Measurements from ENCODE around the gene PLCB2. TPM values are rescaled to one million over a fixed set of nuclear protein-coding genes. Genes with fewer than 3 reads are reported as not detected.
A peak's percentile ranks its signal among the peaks of the same experiment; 100 is the strongest.

Gene PLCB2
- total and polyA plus RNA-seq, 8 donors: 3.5 to 12.5 (median 5.5) TPM

GRCh38 chr15:40348474-40348870 is 40.7 kb upstream of the PLCB2 start:
- Histone ChIP-seq H3K27ac (peak overlapping the region; percentile 29 to 74 (median 55)), H3K9me3 (no peaks in the 10 kb centered on the region), H3K4me1 (peaks cover 13 to 46% (median 44%) of the 10 kb centered on the region in 4 donors), H3K27me3 (no peaks in the 10 kb centered on the region), H3K4me3 (no peak overlapping the region), H3K36me3 (no peaks in the 10 kb centered on the region)
- WGBS, 5 donors: 73 to 76% (median 74%) methylated on average over 5 of the region's 5 CpGs
- DNase-seq: no peak
- intact Hi-C loops (cut with DNase I; ENCODE audit: low total_unique reads): no loop called here
- TF ChIP-seq CTCF (IDR thresholded peaks at IDR 0.05) (no peak), POLR2A (IDR thresholded peaks at IDR 0.05) (no peak), POLR2AphosphoS5 (IDR thresholded peaks at IDR 0.05) (no peak), EP300 (IDR thresholded peaks at IDR 0.05) (no peak)

- H3K27ac ChIP-seq: peak overlapping the region; percentile 28 to 74 (median 70)
- H3K4me1 ChIP-seq: peaks cover 19 to 51% (median 48%) of the 10 kb centered on the region in 4 donors
- intact Hi-C loops (cut with DNase I; ENCODE audit: low total_unique reads): no loop called here
- H3K9me3 ChIP-seq: no peaks in the 10 kb centered on the region
- peak; percentile 59 to 88 for DNase-seq
- no peaks in the 10 kb centered on the region for H3K36me3 ChIP-seq
- 79 to 91% (median 86%) methylated on average over 7 to 11 of the region's 11 CpGs for WGBS, 5 donors
- no peak for TF ChIP-seq POLR2A (IDR thresholded peaks at IDR 0.05)
- peak in 1 of 3 donors; percentile 31 for TF ChIP-seq POLR2AphosphoS5 (IDR thresholded peaks at IDR 0.05)
- no peak overlapping the region for H3K4me3 ChIP-seq
- no peaks in the 10 kb centered on the region for H3K27me3 ChIP-seq
Measured at GRCh38 chr15:40347559-40348473, 40.1 kb upstream of the PLCB2 start.

- no peak for DNase-seq
- Histone ChIP-seq H3K4me3 (no peak overlapping the region), H3K27me3 (no peaks in the 10 kb centered on the region), H3K27ac (peak overlapping the region; percentile 37 to 74 (median 71)), H3K4me1 (peaks cover 20 to 59% (median 55%) of the 10 kb centered on the region in 4 donors), H3K36me3 (no peaks in the 10 kb centered on the region), H3K9me3 (no peaks in the 10 kb centered on the region)
- intact Hi-C loops (cut with DNase I; ENCODE audit: low total_unique reads): no loop called here
- WGBS, 5 donors: 77 to 87% (median 83%) methylated on average over 15 of the region's 15 CpGs
- TF ChIP-seq CTCF (IDR thresholded peaks at IDR 0.05) (no peak), EP300 (IDR thresholded peaks at IDR 0.05) (no peak), POLR2A (IDR thresholded peaks at IDR 0.05) (no peak), POLR2AphosphoS5 (IDR thresholded peaks at IDR 0.05) (no peak)
Measured at GRCh38 chr15:40346579-40347558, 39.1 kb upstream of the PLCB2 start.

GRCh38 chr15:40345867-40346578 is 38.3 kb upstream of the PLCB2 start:
- no peaks in the 10 kb centered on the region for H3K9me3 ChIP-seq
- H3K27ac ChIP-seq: peak overlapping the region; percentile 37 to 74 (median 71)
- peaks cover 27 to 67% (median 61%) of the 10 kb centered on the region in 4 donors for H3K4me1 ChIP-seq
- TF ChIP-seq CTCF (IDR thresholded peaks at IDR 0.05) (no peak), EP300 (IDR thresholded peaks at IDR 0.05) (no peak), POLR2AphosphoS5 (IDR thresholded peaks at IDR 0.05) (peak in 2 of 3 donors; percentile 61 to 78), POLR2A (IDR thresholded peaks at IDR 0.05) (no peak)
- no peaks in the 10 kb centered on the region for H3K36me3 ChIP-seq
- 54 to 69% (median 58%) methylated on average over 6 of the region's 6 CpGs for whole genome bisulfite sequencing, 5 donors
- DNase-seq: peak; percentile 72 to 92
- intact Hi-C loops (cut with DNase I; ENCODE audit: low total_unique reads): no loop called here
- no peaks in the 10 kb centered on the region for H3K27me3 ChIP-seq
- no peak overlapping the region for H3K4me3 ChIP-seq
